Astrocyte (in vitro differentiated cells and primary cell): ENCODE data around the gene ZDHHC17. TPM values are rescaled to one million over a fixed set of nuclear protein-coding genes. Genes with fewer than 3 reads are reported as not detected.

Experiments used
- DNase-seq: peaks from one replicate; pipeline ENCODE4 v3.0.0-alpha.2; 2010; ENCODE audit warnings: low read depth
- FAIRE-seq: peaks from 2 replicates; lab custom pipeline; 2011; peaks lifted over from hg19 to GRCh38; lab: Jason Lieb, UNC
- H2AFZ ChIP-seq: 2 replicates; pipeline ENCODE4 v1.6.0; 2012; ENCODE audit warnings: low read depth, low read length, inconsistent platforms
- H3K27ac ChIP-seq: 2 replicates; pipeline ENCODE4 v1.5.1; 2011; ENCODE audit warnings: low read depth, low read length, inconsistent platforms
- H3K27me3 ChIP-seq: 2 replicates; pipeline ENCODE4 v1.6.0; 2011; ENCODE audit warnings: low read length, inconsistent platforms; ENCODE audit not compliant: insufficient read depth
- H3K36me3 ChIP-seq: 2 replicates; pipeline ENCODE4 v1.5.1; 2011; ENCODE audit warnings: low read length, inconsistent platforms; ENCODE audit not compliant: insufficient read depth
- H3K4me1 ChIP-seq: 2 replicates; pipeline ENCODE4 v1.5.1; 2011; ENCODE audit warnings: low read length, inconsistent platforms; ENCODE audit not compliant: insufficient read depth
- H3K4me2 ChIP-seq: 2 replicates; pipeline ENCODE4 v1.6.0; 2012; ENCODE audit warnings: low read length, inconsistent platforms
- H3K4me3 ChIP-seq: 2 replicates; pipeline ENCODE4 v1.5.1; 2011; ENCODE audit warnings: low read depth, mild to moderate bottlenecking, low read length, inconsistent platforms; ENCODE audit not compliant: insufficient read depth
- H3K79me2 ChIP-seq: 2 replicates; pipeline ENCODE4 v1.6.0; 2012; ENCODE audit warnings: mild to moderate bottlenecking, low read length, inconsistent platforms; ENCODE audit not compliant: insufficient read depth
- H3K9ac ChIP-seq: 2 replicates; pipeline ENCODE4 v1.6.0; 2012; ENCODE audit warnings: mild to moderate bottlenecking, low read length, inconsistent platforms
- H3K9me3 ChIP-seq: 2 replicates; pipeline ENCODE4 v1.5.1; 2012; ENCODE audit warnings: low read depth, mild to moderate bottlenecking, low read length, inconsistent platforms; ENCODE audit not compliant: insufficient read depth
- H4K20me1 ChIP-seq: 2 replicates; pipeline ENCODE4 v1.6.0; 2012; ENCODE audit warnings: low read length, inconsistent platforms; ENCODE audit not compliant: insufficient read depth
- H3K27ac Mint-ChIP-seq: one replicate; pipeline ENCODE4 v1.8.0; 2021; ENCODE audit warnings: mild to moderate bottlenecking, mixed read lengths; ENCODE audit not compliant: unreplicated experiment
- H3K27me3 Mint-ChIP-seq: one replicate; pipeline ENCODE4 v1.8.0; 2021; ENCODE audit warnings: low read depth, mixed read lengths; ENCODE audit not compliant: unreplicated experiment
- H3K36me3 Mint-ChIP-seq: one replicate; pipeline ENCODE4 v1.8.0; 2021; ENCODE audit warnings: low read depth, mixed read lengths; ENCODE audit not compliant: unreplicated experiment
- H3K4me1 Mint-ChIP-seq: one replicate; pipeline ENCODE4 v1.8.0; 2021; ENCODE audit warnings: low read depth, mixed read lengths; ENCODE audit not compliant: unreplicated experiment
- H3K4me3 Mint-ChIP-seq: one replicate; pipeline ENCODE4 v1.8.0; 2021; ENCODE audit warnings: mild to moderate bottlenecking, moderate library complexity, mixed read lengths; ENCODE audit not compliant: unreplicated experiment
- H3K9me3 Mint-ChIP-seq: one replicate; pipeline ENCODE4 v1.8.0; 2021; ENCODE audit warnings: mild to moderate bottlenecking, mixed read lengths; ENCODE audit not compliant: unreplicated experiment
- EZH2 ChIP-seq: IDR thresholded peaks from 2 replicates; pipeline ENCODE4 v1.6.1; 2012; ENCODE audit warnings: mild to moderate bottlenecking, low read length, inconsistent platforms; ENCODE audit not compliant: insufficient read depth
- total RNA-seq: library from RNA; stranded (reverse); gene quantifications from 2 replicates; pipeline ENCODE4 v1.2.1, GENCODE V29; 2021
- TF ChIP-seq, protein P1 (sequence below): IDR thresholded peaks from 2 replicates; pipeline ENCODE4 v1.5.1; 2011; ENCODE audit warnings: low read depth, mild to moderate bottlenecking, inconsistent platforms, low read length, moderate library complexity; ENCODE audit not compliant: insufficient read depth

The ZDHHC17 gene
- total RNA-seq, 1 donor from 2014 or later = 77.5 TPM

GRCh38 chr12:76899522-76899921, 135.6 kb downstream of the ZDHHC17 start:
- TF ChIP-seq EZH2 = no peak
- TF ChIP-seq, protein P1, sequence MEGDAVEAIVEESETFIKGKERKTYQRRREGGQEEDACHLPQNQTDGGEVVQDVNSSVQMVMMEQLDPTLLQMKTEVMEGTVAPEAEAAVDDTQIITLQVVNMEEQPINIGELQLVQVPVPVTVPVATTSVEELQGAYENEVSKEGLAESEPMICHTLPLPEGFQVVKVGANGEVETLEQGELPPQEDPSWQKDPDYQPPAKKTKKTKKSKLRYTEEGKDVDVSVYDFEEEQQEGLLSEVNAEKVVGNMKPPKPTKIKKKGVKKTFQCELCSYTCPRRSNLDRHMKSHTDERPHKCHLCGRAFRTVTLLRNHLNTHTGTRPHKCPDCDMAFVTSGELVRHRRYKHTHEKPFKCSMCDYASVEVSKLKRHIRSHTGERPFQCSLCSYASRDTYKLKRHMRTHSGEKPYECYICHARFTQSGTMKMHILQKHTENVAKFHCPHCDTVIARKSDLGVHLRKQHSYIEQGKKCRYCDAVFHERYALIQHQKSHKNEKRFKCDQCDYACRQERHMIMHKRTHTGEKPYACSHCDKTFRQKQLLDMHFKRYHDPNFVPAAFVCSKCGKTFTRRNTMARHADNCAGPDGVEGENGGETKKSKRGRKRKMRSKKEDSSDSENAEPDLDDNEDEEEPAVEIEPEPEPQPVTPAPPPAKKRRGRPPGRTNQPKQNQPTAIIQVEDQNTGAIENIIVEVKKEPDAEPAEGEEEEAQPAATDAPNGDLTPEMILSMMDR = no peak
- Histone ChIP-seq H3K4me3 (no peak overlapping the region), H3K4me1 (no peaks in the 10 kb centered on the region), H4K20me1 (no peaks in the 10 kb centered on the region), H3K4me2 (no peak overlapping the region), H3K9me3 (no peaks in the 10 kb centered on the region), H3K27me3 (no peaks in the 10 kb centered on the region), H3K9ac (no peak overlapping the region), H3K79me2 (no peaks in the 10 kb centered on the region), H2AFZ (no peak overlapping the region), H3K36me3 (no peaks in the 10 kb centered on the region), H3K27ac (no peak overlapping the region)
- Mint-ChIP-seq H3K27me3 (no peaks in the 10 kb centered on the region), H3K36me3 (peaks cover 1% of the 10 kb centered on the region), H3K9me3 (peaks cover 11% of the 10 kb centered on the region), H3K27ac (no peak overlapping the region), H3K4me3 (no peak overlapping the region), H3K4me1 (no peaks in the 10 kb centered on the region)
- FAIRE-seq = no peak
- no peak for DNase-seq

- Mint-ChIP-seq H3K27me3 (no peaks in the 10 kb centered on the region), H3K36me3 (peaks cover 1% of the 10 kb centered on the region), H3K9me3 (peaks cover 2% of the 10 kb centered on the region), H3K4me3 (no peak overlapping the region), H3K4me1 (no peaks in the 10 kb centered on the region), H3K27ac (no peak overlapping the region)
- no peak overlapping the region for H3K27ac ChIP-seq
- DNase-seq (no peak), FAIRE-seq (no peak)
- H3K4me1 ChIP-seq = no peaks in the 10 kb centered on the region
- no peaks in the 10 kb centered on the region for H3K36me3 ChIP-seq
- no peak for TF ChIP-seq EZH2
- H3K9me3 ChIP-seq = no peaks in the 10 kb centered on the region
- no peak overlapping the region for H2AFZ ChIP-seq
- H3K4me3 ChIP-seq = no peak overlapping the region
- H3K27me3 ChIP-seq = no peaks in the 10 kb centered on the region
- no peaks in the 10 kb centered on the region for H3K79me2 ChIP-seq
- no peak overlapping the region for H3K9ac ChIP-seq
- no peaks in the 10 kb centered on the region for H4K20me1 ChIP-seq
- no peak overlapping the region for H3K4me2 ChIP-seq
These were observed 137.9 kb downstream of the ZDHHC17 start for GRCh38 chr12:76901628-76902380.

Other genes starting within 250 kb of the ZDHHC17 start
- gene OSBPL8, start 204.3 kb upstream of the ZDHHC17 start, total RNA-seq = 111 and 119 TPM in 2 replicates
- gene CSRP2, start 114.9 kb downstream of the ZDHHC17 start, total RNA-seq = 247 and 265 TPM in 2 replicates